Measurements from ENCODE around the gene CAV1.

DNA sequence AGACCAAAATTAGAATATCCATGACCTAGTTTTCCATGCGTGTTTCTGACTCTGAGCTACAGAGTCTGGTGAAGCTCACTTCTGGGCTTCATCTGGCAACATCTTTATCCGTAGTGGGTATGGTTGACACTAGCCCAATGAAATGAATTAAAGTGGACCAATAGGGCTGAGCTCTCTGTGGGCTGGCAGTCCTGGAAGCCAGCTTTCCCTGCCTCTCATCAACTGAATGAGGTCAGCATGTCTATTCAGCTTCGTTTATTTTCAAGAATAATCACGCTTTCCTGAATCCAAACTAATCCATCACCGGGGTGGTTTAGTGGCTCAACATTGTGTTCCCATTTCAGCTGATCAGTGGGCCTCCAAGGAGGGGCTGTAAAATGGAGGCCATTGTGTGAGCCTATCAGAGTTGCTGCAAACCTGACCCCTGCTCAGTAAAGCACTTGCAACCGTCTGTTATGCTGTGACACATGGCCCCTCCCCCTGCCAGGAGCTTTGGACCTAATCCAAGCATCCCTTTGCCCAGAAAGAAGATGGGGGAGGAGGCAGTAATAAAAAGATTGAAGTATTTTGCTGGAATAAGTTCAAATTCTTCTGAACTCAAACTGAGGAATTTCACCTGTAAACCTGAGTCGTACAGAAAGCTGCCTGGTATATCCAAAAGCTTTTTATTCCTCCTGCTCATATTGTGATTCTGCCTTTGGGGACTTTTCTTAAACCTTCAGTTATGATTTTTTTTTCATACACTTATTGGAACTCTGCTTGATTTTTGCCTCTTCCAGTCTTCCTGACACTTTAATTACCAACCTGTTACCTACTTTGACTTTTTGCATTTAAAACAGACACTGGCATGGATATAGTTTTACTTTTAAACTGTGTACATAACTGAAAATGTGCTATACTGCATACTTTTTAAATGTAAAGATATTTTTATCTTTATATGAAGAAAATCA, 35.5 kb downstream of the CAV1 start:
- TF ChIP-seq BHLHE40 (IDR thresholded peaks at IDR 0.05; ENCODE audit: borderline replicate concordance) = no peak
- no peak for TF ChIP-seq TARDBP (IDR thresholded peaks at IDR 0.05)
- TF ChIP-seq LEF1 (IDR thresholded peaks at IDR 0.05; ENCODE audit: borderline replicate concordance) = no peak
- no peak for TF ChIP-seq ZNF384 (IDR thresholded peaks at IDR 0.05)

Measured in HEK293T (cell line).